ENCODE measurements around the gene COA7.

Gene COA7

GRCh38 chr1:52679048-52679447, 19.1 kb downstream of the COA7 start:
- Histone ChIP-seq H3K9me3 (ENCODE audit: low read length) (no peaks in the 10 kb centered on the region), H3K4me1 (ENCODE audit: insufficient read depth, low read length, severe bottlenecking) (no peaks in the 10 kb centered on the region), H2AFZ (ENCODE audit: low read length) (no peak overlapping the region), H3K9ac (ENCODE audit: low read length) (no peak overlapping the region), H3K36me3 (ENCODE audit: insufficient read depth, low read length) (peaks cover 6% of the 10 kb centered on the region; the same call in 1 of the 2 replicates), H3K9me2 (ENCODE audit: low read depth, low read length) (no peaks in the 10 kb centered on the region), H3K27me3 (ENCODE audit: insufficient read depth, low read length) (no peaks in the 10 kb centered on the region), H4K20me1 (ENCODE audit: insufficient read depth, low read length) (no peaks in the 10 kb centered on the region), H3K27ac (ENCODE audit: low read depth, low read length, poor library complexity, severe bottlenecking) (no peak overlapping the region), H3K4me3 (ENCODE audit: low read depth, low read length, poor library complexity, severe bottlenecking) (no peak overlapping the region), H3F3A (ENCODE audit: insufficient read depth, low read length) (no peaks in the 10 kb centered on the region), H3K4me2 (ENCODE audit: low read length) (no peak overlapping the region), H3K79me2 (ENCODE audit: insufficient read depth, low read length) (no peaks in the 10 kb centered on the region)
- no peak for TF ChIP-seq CTCF (IDR thresholded peaks at IDR 0.05; ENCODE audit: low read length)
- no peak for TF ChIP-seq EZH2 (IDR thresholded peaks at IDR 0.05; ENCODE audit: borderline replicate concordance, low read length)

- Histone ChIP-seq H3K9me2 (ENCODE audit: low read depth, low read length) (no peaks in the 10 kb centered on the region), H3K36me3 (ENCODE audit: insufficient read depth, low read length) (no peaks in the 10 kb centered on the region), H4K20me1 (ENCODE audit: insufficient read depth, low read length) (no peaks in the 10 kb centered on the region), H3F3A (ENCODE audit: insufficient read depth, low read length) (no peaks in the 10 kb centered on the region), H2AFZ (ENCODE audit: low read length) (no peak overlapping the region), H3K4me3 (ENCODE audit: low read depth, low read length, poor library complexity, severe bottlenecking) (no peak overlapping the region), H3K4me1 (ENCODE audit: insufficient read depth, low read length, severe bottlenecking) (no peaks in the 10 kb centered on the region), H3K4me2 (ENCODE audit: low read length) (no peak overlapping the region), H3K79me2 (ENCODE audit: insufficient read depth, low read length) (no peaks in the 10 kb centered on the region), H3K27ac (ENCODE audit: low read depth, low read length, poor library complexity, severe bottlenecking) (no peak overlapping the region), H3K9me3 (ENCODE audit: low read length) (no peaks in the 10 kb centered on the region), H3K27me3 (ENCODE audit: insufficient read depth, low read length) (no peaks in the 10 kb centered on the region), H3K9ac (ENCODE audit: low read length) (no peak overlapping the region)
- TF ChIP-seq EZH2 (IDR thresholded peaks at IDR 0.05; ENCODE audit: borderline replicate concordance, low read length) (no peak), CTCF (IDR thresholded peaks at IDR 0.05; ENCODE audit: low read length) (no peak)
Observed at GRCh38 chr1:52677076-52677806, 20.9 kb downstream of the COA7 start.

GRCh38 chr1:52676249-52676903, 21.8 kb downstream of the COA7 start:
- Histone ChIP-seq H3K79me2 (ENCODE audit: insufficient read depth, low read length) (no peaks in the 10 kb centered on the region), H3F3A (ENCODE audit: insufficient read depth, low read length) (no peaks in the 10 kb centered on the region), H4K20me1 (ENCODE audit: insufficient read depth, low read length) (no peaks in the 10 kb centered on the region), H3K9me3 (ENCODE audit: low read length) (no peaks in the 10 kb centered on the region), H2AFZ (ENCODE audit: low read length) (no peak overlapping the region), H3K4me2 (ENCODE audit: low read length) (no peak overlapping the region), H3K4me3 (ENCODE audit: low read depth, low read length, poor library complexity, severe bottlenecking) (no peak overlapping the region), H3K9ac (ENCODE audit: low read length) (no peak overlapping the region), H3K36me3 (ENCODE audit: insufficient read depth, low read length) (no peaks in the 10 kb centered on the region), H3K27ac (ENCODE audit: low read depth, low read length, poor library complexity, severe bottlenecking) (no peak overlapping the region), H3K9me2 (ENCODE audit: low read depth, low read length) (no peaks in the 10 kb centered on the region), H3K4me1 (ENCODE audit: insufficient read depth, low read length, severe bottlenecking) (no peaks in the 10 kb centered on the region), H3K27me3 (ENCODE audit: insufficient read depth, low read length) (no peaks in the 10 kb centered on the region)
- TF ChIP-seq CTCF (IDR thresholded peaks at IDR 0.05; ENCODE audit: low read length) (no peak), EZH2 (IDR thresholded peaks at IDR 0.05; ENCODE audit: borderline replicate concordance, low read length) (no peak)
